GM21717 (cell line): Measurements from ENCODE around the gene CPNE1.

Source experiments
- ATAC-seq: cut with Tn5 transposase; IDR thresholded peaks from one replicate; pipeline ENCODE4 v1.9.1; 2021; ENCODE audit warnings: mild to moderate bottlenecking, moderate library complexity; ENCODE audit not compliant: unreplicated experiment

CPNE1 gene

DNA sequence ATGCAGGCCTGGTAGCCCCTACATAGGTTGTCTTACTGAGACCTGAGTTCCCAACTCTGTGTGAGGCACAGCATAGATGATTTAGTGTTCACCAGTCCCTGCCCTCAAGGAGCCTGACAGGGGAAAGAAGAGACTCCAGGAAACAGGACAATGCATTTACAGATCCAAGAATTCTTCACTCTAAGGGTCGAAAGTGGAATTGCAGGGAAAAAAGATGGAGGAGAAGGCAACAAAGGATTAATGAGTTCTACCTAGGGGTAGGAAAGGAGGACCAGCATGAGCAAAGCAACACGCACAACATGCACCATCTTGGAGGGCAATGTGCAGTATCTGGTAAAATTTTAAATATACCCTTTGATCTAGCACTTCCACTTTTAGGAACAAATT lies 43.1 kb downstream of the CPNE1 start:
- ATAC-seq = no peak

DNA sequence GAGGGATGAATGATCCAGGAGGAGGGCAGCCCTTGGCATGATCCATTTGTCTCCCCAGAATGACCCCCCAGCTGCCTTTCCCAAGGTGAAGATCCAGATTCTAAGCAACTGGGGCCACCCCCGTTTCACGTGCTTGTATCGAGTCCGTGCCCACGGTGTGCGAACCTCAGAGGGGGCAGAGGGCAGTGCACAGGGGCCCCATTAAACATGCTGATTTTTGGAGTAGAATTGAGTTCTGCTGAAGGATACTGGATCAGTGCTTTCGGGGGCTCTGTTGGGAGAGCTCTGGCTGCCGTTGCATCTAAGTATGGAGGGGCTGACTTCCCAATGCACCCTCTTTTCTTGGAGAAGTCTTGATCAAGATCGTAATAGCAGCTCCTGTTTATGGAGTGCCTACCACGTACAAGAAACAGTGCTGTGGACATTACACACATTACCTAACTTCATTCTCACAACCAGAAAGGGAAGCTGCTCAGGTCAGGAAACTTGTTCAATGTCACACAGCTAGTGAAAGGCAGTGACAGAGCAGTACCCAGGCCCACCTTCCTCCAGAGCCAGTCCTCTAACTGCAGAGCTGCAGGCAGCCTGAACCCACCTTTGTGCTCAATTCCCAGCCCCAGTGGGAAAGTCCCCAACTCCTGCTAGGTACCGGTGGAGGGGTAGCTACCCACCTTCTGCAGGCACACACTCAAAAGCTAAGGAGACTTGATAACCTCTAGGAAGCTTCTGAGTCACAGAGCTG lies 43.7 kb downstream of the CPNE1 start:
- ATAC-seq = no peak

DNA sequence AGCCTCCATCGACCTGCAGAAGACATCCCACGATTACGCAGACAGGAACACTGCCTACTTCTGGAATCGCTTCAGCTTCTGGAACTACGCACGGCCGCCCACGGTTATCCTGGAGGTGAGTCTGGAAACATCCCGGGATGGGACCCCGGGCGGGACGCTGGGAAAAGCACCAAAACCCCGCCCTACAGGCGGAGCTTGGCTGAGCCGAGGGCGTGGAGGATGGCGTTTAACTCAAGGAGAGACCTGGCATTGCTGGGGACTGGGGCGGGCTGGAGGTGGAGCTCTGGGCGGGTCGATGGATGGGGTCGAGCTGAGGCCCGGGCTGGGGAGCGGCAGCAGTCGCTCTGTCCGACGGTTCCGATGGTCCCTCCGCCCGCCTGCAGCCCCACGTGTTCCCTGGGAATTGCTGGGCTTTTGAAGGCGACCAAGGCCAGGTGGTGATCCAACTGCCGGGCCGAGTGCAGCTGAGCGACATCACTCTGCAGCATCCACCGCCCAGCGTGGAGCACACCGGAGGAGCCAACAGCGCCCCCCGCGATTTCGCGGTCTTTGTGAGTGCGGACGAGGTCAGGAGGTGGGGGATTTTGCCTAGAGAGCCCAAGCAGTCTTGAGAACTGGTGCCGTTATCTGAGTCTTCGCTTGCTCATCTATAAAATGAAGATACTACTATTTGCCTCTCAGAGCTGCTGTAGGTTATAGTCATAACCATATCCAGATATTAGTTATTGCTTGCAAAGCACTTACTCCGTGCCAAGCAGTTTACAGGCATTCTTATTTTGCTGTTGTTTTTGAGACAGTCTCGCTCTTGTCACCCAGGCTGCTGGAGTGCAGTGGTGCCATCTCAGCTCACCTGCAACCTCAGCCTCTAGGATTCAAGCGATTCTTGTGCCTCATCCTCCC lies 45.3 kb downstream of the CPNE1 start:
- peak; percentile 37 for ATAC-seq

DNA sequence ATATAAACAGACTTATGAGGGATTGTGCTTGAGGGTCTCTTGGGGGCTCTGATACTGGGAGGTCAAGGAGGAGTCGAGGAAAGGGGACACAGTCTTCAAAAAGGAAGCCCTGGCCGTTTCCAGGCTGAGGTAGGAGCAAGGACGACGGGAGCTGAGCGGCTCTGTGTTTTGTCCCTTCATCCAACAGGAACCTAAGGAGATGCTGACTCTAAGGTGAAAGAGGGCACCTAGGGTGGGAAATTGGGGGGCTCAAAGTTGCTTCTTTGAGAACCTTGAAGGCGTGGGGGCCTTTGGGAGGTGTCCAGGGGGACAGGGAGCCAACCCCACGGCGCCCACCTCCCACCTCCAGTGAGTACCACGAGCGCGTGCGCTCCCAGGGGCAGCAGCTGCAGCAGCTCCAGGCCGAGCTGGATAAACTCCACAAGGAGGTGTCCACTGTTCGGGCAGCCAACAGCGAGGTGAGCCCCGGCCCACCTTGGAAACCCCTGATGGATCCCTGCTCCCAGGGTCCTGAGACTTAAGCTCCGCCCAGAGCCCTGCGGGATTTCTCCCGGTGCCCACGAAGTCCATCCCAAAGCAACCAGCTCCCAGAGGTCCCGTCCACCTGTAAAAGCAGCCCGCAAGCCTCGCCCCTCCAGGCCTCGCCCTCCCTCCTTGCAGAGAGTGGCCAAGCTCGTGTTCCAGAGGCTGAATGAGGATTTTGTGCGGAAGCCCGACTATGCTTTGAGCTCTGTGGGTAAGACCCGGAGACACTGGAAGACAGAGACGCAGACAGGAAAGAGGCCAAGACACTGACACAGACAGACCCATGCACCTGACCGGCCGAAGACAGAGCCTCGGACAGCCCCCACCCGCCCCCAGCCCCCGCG lies 46.2 kb downstream of the CPNE1 start:
- ATAC-seq = no peak

DNA sequence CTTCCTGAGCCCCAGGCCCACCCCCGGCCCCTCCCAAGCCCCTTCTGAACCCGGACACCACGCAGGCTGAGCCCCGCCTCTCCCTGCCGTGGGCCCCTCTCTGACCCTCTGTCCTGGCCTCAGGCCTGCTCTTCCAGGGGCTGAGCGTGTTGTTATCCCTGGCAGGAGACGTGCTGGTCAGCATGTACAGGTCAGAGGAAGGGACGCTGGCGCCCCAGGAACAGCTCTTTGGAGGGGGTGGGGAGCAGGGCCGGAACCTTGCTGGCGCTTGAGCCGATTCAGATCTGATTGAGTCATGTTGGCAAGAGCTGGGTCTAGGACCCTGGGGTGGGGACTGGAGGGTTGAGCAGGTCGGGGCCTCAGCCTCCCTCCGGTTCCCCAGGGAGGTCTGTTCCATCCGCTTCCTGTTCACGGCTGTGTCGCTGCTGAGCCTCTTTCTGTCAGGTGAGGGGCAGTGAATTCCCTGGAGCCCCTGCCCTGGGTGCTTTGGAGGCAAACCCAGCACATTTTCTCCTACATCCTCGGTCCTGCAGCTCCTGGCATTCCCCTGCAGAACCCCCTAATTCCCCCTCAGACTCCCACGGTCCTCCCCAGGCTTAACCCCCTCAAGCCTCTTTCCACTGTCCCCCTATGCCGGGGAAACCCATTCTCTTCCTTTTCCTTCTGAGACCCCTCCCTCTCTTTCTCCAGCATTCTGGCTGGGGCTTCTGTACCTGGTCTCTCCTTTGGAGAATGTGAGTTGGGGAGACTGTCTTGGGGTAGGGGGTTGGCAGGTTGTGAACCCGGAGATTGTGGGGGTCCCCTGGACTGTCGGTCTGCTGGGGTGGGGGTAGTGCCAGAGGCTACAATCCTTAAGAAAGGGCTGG lies 47.1 kb downstream of the CPNE1 start:
- no peak for ATAC-seq

DNA sequence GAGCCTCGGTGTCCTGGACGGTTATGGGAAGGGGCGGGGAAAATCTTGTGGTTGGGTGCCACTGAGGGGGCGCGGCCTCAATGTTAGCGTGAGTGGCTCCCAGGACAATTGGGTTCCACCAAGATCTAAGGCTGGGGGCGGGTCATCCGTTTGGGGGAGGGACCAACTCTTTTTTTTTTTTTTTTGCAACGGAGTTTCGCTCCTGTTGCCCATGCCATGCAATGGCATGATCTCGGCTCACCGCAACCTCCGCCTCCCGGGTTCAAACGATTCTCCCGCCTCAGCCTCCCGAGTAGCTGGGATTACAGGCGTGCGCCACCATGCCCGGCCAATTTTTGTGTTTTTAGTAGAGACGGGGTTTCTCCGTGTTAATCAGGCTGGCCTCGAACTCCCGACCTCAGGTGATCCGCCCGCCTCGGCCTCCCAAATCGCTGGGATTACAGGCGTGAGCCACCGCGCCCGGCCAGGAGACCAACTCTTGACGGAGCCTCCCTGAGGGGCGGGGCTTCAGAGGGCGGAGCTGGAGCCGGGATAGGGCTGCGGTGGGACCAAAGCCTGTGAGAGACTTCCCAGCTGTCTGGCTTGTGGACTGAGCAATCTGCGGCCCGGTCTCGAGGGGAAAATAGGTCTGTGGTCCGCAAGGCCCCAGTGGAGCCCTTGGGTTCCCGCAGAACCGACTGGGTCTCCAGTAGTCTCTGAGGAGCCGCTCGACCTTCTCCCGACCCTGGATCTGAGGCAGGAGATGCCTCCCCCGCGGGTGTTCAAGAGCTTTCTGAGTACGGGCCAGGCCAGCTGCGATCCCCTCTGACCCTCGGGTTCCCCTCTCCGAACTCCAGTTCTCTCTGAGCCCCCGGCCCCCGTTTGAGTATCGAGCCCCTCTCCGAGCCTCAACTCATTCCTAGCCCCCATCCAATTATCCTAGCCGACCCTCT lies 48.0 kb downstream of the CPNE1 start:
- no peak for ATAC-seq

DNA sequence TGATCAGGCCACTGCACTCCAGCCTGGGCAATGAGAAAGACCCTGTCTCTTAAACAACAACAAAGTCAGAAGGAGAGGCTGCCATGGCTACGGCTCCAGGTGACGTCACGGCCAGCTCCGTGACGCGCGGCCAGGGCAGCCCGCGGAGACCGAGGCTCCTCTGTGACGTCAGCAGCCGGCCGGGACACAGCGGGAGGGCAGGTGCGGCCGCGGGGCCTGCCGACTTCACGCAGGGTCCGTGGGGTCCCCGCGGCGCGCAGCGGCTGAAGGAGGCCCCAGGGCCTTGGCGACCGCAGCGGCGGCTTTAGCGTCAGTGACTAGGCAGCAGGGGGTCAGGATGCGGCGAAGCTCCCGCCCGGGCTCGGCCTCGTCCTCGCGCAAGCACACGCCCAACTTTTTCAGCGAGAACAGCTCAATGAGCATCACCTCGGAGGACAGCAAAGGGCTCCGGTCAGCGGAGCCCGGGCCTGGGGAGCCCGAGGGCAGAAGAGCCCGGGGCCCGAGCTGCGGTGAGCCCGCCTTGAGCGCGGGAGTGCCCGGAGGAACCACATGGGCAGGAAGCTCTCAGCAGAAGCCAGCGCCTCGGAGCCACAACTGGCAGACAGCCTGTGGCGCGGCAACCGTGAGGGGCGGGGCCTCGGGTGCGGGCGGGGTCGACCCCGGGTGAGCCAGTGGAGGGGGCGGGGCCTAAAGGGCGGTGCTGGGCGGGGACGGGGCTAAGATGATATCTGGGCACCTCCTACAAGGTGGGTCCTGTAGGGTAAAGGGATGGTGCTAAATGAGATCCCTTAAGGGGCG lies 48.8 kb downstream of the CPNE1 start, which contains the start of gene SPAG4:
Gene SPAG4 (plus strand): TSS at position 163 of the 798 bp plus-strand sequence. CDS start 175 bp downstream, at position 338.
- ATAC-seq = peak; percentile 72

DNA sequence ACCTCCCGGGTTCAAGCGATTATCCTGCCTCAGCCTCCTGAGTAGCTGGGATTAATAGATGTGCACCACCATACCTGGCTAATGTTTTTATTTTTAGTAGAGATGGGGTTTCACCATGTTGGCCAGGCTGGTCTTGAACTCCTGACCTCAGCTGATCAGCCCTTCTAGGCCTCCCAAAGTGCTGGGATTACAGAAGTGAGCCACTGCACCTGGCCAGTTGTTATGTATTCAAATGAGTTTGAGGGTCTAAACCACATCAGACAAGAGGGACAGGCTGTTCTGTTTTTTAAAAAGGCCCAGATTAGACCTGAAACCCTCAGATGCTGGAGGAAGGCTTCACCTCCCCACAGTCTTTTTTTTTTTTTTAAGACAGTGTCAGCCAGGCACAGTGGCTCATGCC lies 53.2 kb downstream of the CPNE1 start:
- ATAC-seq = no peak

DNA sequence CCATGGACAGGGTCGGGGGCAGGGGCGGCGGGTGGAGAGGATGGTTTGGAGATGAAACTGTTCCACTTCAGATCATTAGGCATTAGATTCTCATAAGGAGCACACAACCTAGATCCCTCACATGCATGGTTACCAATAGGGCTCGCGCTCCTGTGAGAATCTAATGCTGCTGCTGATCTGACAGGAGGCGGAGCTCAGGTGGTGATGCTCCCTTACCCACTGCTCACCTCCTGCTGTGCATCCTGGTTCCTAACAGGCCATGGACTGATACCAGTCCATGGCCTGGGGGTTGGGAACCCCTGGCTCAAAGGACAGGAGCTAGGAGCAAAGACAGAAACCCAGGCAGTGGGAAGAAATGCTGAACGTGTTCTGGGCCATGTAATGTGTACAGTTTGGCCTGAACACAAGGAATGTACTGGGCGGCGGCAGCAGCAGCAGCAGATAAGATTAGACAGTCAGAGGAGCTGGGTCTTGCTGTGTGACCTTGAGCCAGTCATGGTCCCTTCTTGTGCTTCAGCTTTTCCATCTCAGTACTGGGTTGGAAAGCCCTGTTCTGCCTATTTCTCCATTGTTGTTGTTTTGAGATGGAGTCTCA lies 53.8 kb downstream of the CPNE1 start:
- no peak for ATAC-seq

DNA sequence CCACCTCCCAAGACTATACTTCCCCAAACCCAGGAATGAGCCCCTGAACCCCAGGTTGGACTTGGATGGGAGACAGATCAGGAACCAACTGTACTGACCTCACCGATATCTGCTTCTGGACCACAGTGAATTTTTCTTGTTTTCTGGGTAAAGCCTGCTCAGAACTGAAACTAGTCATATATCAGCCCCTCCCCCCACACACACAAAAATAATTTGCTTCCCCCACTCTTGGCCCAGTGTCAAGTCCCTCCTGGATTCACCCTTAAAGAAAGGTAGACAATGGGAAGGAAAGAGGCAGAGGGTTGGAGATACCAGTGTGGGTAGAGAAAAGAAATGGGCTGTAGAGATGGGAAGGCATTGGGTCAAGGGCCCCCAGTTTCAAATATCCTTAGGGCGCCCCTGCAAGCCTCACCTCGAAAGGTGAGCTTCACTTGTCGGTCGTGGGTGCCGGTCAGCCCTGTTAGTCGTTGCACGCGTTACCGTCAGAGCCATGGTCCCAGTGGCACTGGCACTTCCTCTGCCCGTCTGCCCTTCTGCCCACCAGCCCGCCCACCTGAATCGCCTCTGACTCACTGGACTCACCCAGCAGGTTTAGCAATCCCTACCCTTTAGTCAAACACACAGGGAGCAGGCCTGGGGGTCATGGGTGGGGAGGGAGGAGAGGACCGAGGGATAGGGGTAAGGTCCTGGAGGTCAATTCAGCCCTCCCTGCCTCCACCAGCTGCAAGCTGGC lies 57.5 kb downstream of the CPNE1 start:
- ATAC-seq = no peak

DNA sequence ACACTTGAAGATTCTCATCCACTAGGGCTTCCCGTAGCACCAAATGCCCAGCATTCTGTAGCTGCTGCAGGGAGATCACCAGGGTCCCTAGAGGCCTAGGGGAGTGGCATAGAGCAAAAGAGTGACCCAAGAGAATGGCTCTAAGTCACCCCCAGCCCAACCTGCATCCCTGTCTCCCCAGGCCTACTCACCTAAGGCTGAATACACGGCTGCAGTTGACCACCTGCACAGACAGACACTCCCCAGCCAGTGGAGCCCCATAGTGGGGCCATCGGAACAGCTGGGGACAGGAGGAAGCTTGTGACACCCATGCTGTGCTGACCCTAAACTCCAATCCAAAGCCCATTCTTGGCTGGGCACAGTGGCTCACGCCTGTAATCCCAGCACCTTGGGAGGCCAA lies 58.6 kb downstream of the CPNE1 start:
- ATAC-seq = no peak

DNA sequence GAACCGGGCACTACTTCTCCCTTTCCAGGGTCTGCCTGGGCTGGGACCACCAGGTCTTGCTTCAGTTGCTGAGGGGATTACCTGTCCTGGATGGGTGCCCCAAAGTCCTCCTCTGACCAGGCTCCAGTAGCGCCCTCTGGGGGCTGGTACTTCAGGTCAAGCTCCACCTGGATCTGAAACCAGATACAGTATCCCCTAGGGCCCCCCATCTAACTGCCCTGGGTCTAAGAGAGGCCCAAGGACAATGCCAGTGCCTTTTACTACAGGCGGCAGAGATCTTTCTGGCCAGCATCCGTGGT lies 60.3 kb downstream of the CPNE1 start:
- ATAC-seq = no peak

DNA sequence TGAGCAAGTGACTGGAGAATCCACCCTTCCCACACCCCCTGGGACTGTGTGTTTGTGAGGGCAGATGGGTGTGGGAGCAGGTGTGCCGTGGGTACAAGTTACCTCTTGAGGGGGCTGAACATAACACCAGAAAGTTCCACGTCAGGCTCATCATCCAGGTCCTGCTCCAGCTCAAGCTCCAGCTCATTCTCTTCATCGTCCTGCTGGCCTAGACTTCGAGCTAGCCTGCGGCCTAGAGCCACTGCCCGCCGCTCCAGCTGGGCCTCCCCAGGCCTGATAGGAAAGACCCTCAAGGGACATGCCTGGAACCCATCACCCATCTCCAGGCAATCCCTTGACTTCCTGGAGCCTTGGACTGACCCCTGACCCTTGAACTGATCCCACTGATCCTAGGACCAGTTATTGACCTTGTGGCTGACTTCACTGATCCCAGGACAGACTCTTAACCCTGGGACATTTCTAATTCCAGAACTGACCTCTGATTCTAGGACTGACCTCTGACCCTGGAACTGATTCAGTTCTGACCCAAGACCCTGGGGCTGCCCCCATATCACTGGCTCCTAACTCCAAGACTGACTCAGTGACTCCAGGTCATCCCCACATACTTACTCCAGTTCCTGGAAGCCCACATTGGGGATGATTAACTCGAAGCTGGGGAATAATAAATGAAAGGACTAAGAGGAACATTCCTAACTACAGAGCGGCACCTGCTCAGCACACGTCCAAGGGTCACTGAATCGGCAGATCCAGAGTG lies 60.8 kb downstream of the CPNE1 start:
- no peak for ATAC-seq

DNA sequence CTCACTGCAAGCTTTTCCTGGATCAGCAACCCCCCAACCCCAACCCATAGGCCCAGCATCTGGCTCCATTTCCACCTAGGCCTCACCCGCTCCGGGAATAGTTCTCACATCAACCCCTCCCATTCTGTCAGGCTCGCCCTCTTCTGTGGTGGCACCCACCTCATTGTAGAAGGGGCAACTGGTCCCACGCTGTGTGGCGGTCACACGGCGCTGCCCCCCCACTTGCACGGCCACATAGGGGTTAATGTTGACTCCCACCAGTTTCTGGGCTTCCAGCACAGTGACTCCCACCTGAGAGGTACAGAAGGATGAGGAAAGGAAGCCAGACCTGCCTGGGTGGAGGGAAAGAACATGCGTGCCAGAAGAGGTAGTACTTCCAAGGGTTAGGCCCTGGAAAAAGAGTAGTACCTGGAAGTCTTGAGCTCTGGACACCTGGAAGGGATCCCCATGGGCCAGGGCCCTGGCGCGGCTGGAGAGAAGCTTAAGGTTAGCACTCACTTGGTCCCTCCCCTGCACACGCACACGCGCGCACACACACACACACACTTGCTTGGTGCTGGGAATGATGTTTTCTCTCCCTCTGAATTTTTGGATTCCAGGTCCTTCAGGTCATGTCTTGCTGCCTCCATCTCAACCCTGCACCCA lies 61.7 kb downstream of the CPNE1 start:
- no peak for ATAC-seq

DNA sequence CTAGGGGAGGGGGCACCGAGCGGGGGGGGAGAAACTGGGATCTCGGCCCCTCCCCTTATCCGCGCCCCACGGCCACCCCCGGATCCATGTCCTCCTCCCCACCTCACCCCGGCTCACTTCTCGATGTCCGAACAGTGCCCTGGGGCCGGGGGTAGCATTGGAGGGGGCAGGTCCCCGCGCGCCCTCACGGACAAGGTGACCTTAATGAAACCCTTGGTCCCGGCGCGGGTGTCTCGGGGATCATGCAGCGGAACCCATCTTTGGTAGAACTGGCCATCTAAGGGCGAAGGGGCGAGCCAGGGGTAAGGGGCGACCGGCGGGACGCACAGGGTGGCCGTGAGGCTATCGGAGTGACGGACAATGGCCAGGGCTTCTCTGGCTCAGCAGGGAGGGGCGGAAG lies 62.7 kb downstream of the CPNE1 start:
- no peak for ATAC-seq
